IMR-90 (cell line): ENCODE results near the gene PACS1. TPM values are rescaled to one million over a fixed set of nuclear protein-coding genes. Genes with fewer than 3 reads are reported as not detected.

ENCODE experiments used
- ATAC-seq: fragments of 200-7000 bp; cut with Tn5 transposase; 2 replicates; pipeline ENCODE4 v1.9.1; 2020; ENCODE audit warnings: low read depth, mild to moderate bottlenecking, moderate library complexity
- BruUV-seq: library from RNA; stranded (reverse); fragments of 400-500 nt; replicated peaks from 2 replicates; lab custom pipeline; 2021; lab: Mats Ljungman, UMichigan
- CTCF ChIA-PET: fragments of 300-600 bp; formaldehyde crosslinking; extraction: SDS; loops from one replicate; lab custom pipeline; 2021; ENCODE audit warnings: antibody characterized with exemption; lab: Yijun Ruan, JAX
- POLR2A ChIA-PET: fragments of 300-600 bp; sonication (Branson Sonifier 250); formaldehyde crosslinking; loops from one replicate; lab custom pipeline; 2022; ENCODE audit warnings: antibody characterized with exemption; ENCODE audit not compliant: unreplicated experiment; lab: Charles Lee
- DNase-seq: peaks from one replicate; pipeline ENCODE4 v3.0.0; 2013
- H2AFZ ChIP-seq: replicated peaks from 2 replicates; pipeline ENCODE3; 2013; ENCODE audit warnings: low read length, mild to moderate bottlenecking; ENCODE audit not compliant: poor library complexity
- H2AK5ac ChIP-seq: 2 replicates; pipeline ENCODE4 v1.6.1; 2013; ENCODE audit warnings: low read depth, low read length, inconsistent platforms
- H2AK9ac ChIP-seq: replicated peaks from 2 replicates; pipeline ENCODE3; 2013; ENCODE audit warnings: mild to moderate bottlenecking, low read depth, low read length, moderate library complexity; ENCODE audit not compliant: poor library complexity
- H2BK120ac ChIP-seq: 2 replicates; pipeline ENCODE4 v1.6.1; 2013; ENCODE audit warnings: low read depth, low read length, inconsistent platforms
- H2BK15ac ChIP-seq: 3 replicates; pipeline ENCODE4 v1.6.1; 2013; ENCODE audit warnings: low read depth, low read length, inconsistent platforms
- H2BK20ac ChIP-seq: 2 replicates; pipeline ENCODE4 v1.6.1; 2013; ENCODE audit warnings: low read depth, mild to moderate bottlenecking, inconsistent platforms, low read length, moderate library complexity
- H2BK5ac ChIP-seq: 2 replicates; pipeline ENCODE4 v1.6.1; 2013; ENCODE audit warnings: mild to moderate bottlenecking, low read depth, low read length, inconsistent platforms; ENCODE audit not compliant: poor library complexity, severe bottlenecking
- H3K14ac ChIP-seq: replicated peaks from 2 replicates; pipeline ENCODE4 v1.6.1; 2013; ENCODE audit warnings: low read depth, low read length, inconsistent platforms
- H3K18ac ChIP-seq: 2 replicates; pipeline ENCODE4 v1.6.1; 2013; ENCODE audit warnings: low read depth, low read length, control low read depth
- H3K23ac ChIP-seq: 2 replicates; pipeline ENCODE4 v1.6.1; 2013; ENCODE audit warnings: low read depth, low read length, inconsistent platforms
- H3K27ac ChIP-seq: 2 replicates; pipeline ENCODE4 v1.5.1; 2013; ENCODE audit warnings: mild to moderate bottlenecking, control low read depth, low read length; ENCODE audit not compliant: insufficient read depth
- H3K27me3 ChIP-seq: 2 replicates; pipeline ENCODE4 v1.6.1; 2013; ENCODE audit warnings: low read length; ENCODE audit not compliant: control insufficient read depth, insufficient read depth
- H3K36me3 ChIP-seq: 2 replicates; pipeline ENCODE4 v1.6.1; 2013; ENCODE audit warnings: low read length, mixed read lengths; ENCODE audit not compliant: control insufficient read depth, insufficient read depth
- H3K4ac ChIP-seq: 2 replicates; pipeline ENCODE4 v1.6.1; 2013; ENCODE audit warnings: low read depth, low read length, inconsistent platforms
- H3K4me1 ChIP-seq: 2 replicates; pipeline ENCODE4 v1.6.1; 2013; ENCODE audit warnings: low read length, mixed read lengths; ENCODE audit not compliant: control insufficient read depth, insufficient read depth
- H3K4me2 ChIP-seq: 2 replicates; pipeline ENCODE4 v1.6.1; 2013; ENCODE audit warnings: low read depth, mild to moderate bottlenecking, control low read depth, low read length, moderate library complexity
- H3K4me3 ChIP-seq: 2 replicates; pipeline ENCODE4 v1.5.1; 2013; ENCODE audit warnings: low read depth, mild to moderate bottlenecking, control low read depth, low read length, moderate library complexity; ENCODE audit not compliant: insufficient read depth
- H3K56ac ChIP-seq: 2 replicates; pipeline ENCODE4 v1.6.1; 2013; ENCODE audit warnings: low read length, inconsistent platforms; ENCODE audit not compliant: insufficient read depth; ENCODE audit errors: extremely low read depth
- H3K79me1 ChIP-seq, 2 experiments: 2 replicates each; pipeline ENCODE4 v1.6.1; 2013; ENCODE audit warnings: low read length in 2 of 2, inconsistent platforms in 1 of 2, low read depth in 1 of 2
- H3K9ac ChIP-seq: 2 replicates; pipeline ENCODE4 v1.6.1; 2013; ENCODE audit warnings: low read depth, low read length, control low read depth
- H3K9me1 ChIP-seq: 2 replicates; pipeline ENCODE4 v1.6.1; 2013; ENCODE audit warnings: low read length, inconsistent platforms; ENCODE audit not compliant: insufficient read depth
- H3K9me3 ChIP-seq: 2 replicates; pipeline ENCODE4 v1.6.1; 2013; ENCODE audit warnings: low read length; ENCODE audit not compliant: control insufficient read depth, insufficient read depth
- H4K20me1 ChIP-seq: 2 replicates; pipeline ENCODE4 v1.6.1; 2013; ENCODE audit warnings: low read length, inconsistent platforms; ENCODE audit not compliant: insufficient read depth
- H4K5ac ChIP-seq: 2 replicates; pipeline ENCODE4 v1.6.1; 2013; ENCODE audit warnings: mild to moderate bottlenecking, low read depth, low read length, control low read depth
- H4K8ac ChIP-seq, 2 experiments: 2 replicates each; pipeline ENCODE4 v1.6.1; 2013; ENCODE audit warnings: low read depth in 2 of 2, low read length in 2 of 2, control low read depth in 1 of 2, inconsistent platforms in 1 of 2
- H4K91ac ChIP-seq: 2 replicates; pipeline ENCODE4 v1.6.1; 2013; ENCODE audit warnings: low read depth, low read length, inconsistent platforms; ENCODE audit not compliant: insufficient read depth
- BHLHE40 ChIP-seq: fragments of 150-350 bp; IDR thresholded peaks from 2 replicates; pipeline ENCODE4 v1.6.1; 2016; ENCODE audit warnings: mild to moderate bottlenecking, low read depth, low read length
- CHD1 ChIP-seq: IDR thresholded peaks from 2 replicates; pipeline ENCODE4 v1.6.1; 2012; ENCODE audit warnings: low read depth, low read length, improper control_type of control experiment
- FOS ChIP-seq: fragments of 150-350 bp; IDR thresholded peaks from 2 replicates; pipeline ENCODE4 v1.6.1; 2016; ENCODE audit warnings: low read depth, low read length
- MAZ ChIP-seq: IDR thresholded peaks from 2 replicates; pipeline ENCODE4 v1.6.1; 2012; ENCODE audit warnings: low read depth, mild to moderate bottlenecking, low read length, improper control_type of control experiment, moderate library complexity, borderline replicate concordance
- MXI1 ChIP-seq: IDR thresholded peaks from 2 replicates; pipeline ENCODE4 v1.6.1; 2012; ENCODE audit warnings: low read depth, mild to moderate bottlenecking, low read length, moderate library complexity, borderline replicate concordance
- NFE2L2 ChIP-seq: fragments of 150-350 bp; IDR thresholded peaks from 2 replicates; pipeline ENCODE4 v1.6.1; 2016; ENCODE audit warnings: low read depth, mild to moderate bottlenecking, low read length
- POLR2A ChIP-seq: IDR thresholded peaks from 2 replicates; pipeline ENCODE4 v1.6.1; 2012; ENCODE audit warnings: mild to moderate bottlenecking, low read depth, low read length
- RAD21 ChIP-seq: IDR thresholded peaks from 2 replicates; pipeline ENCODE4 v1.6.1; 2012; ENCODE audit warnings: low read length, improper control_type of control experiment
- RCOR1 ChIP-seq: IDR thresholded peaks from 2 replicates; pipeline ENCODE4 v1.6.1; 2012; ENCODE audit warnings: mild to moderate bottlenecking, low read length, improper control_type of control experiment; ENCODE audit not compliant: insufficient replicate concordance
- RFX5 ChIP-seq: IDR thresholded peaks from 2 replicates; pipeline ENCODE4 v1.8.0; 2012; ENCODE audit warnings: low read depth, mild to moderate bottlenecking, low read length, moderate library complexity
- SMC3 ChIP-seq: fragments of 150-350 bp; IDR thresholded peaks from 2 replicates; pipeline ENCODE4 v1.6.1; 2016; ENCODE audit warnings: low read depth, mild to moderate bottlenecking, antibody characterized with exemption, low read length, moderate library complexity
- WGBS, 2 experiments: methylation state at CpG; one replicate each; pipeline versions ENCODE4 v1.1.5 to v1.1.7; 2013; ENCODE audit warnings: missing lambda C conversion rate in 2 of 2; ENCODE audit not compliant: insufficient read length in 1 of 2; ENCODE audit errors: extremely low coverage in 2 of 2; 5-methylcytosine and 5-hydroxymethylcytosine counted together
- dilution Hi-C: fragments of 300-500 bp; cut with HindIII; formaldehyde crosslinking; loops from one replicate; pipeline ENCODE4 v1.14.3; 2018; ENCODE audit warnings: low sequenced_read_pairs; ENCODE audit not compliant: unreplicated experiment
- in situ Hi-C: fragments of 300-500 bp; cut with MboI; formaldehyde crosslinking; loops from 3 replicates; pipeline ENCODE4 v1.14.3; 2019; ENCODE audit warnings: low sequenced_read_pairs, inconsistent platforms, mixed read lengths
- intact Hi-C: fragments of 100-400 bp; cut with micrococcal nuclease; formaldehyde crosslinking; loops from 2 replicates; pipeline ENCODE4 v1.10.0; 2022
- polyA plus RNA-seq, 3 experiments: library from polyadenylated mRNA; depleted of rRNA; stranded (reverse); fragments of >200 nt; gene quantifications; 2 replicates each; pipeline ENCODE4 v1.2.3, GENCODE V29; 2012; ENCODE audit warnings: low replicate concordance in 1 of 3
- total RNA-seq: library from RNA; depleted of rRNA; stranded (reverse); fragments of >200 nt; gene quantifications from 2 replicates; pipeline ENCODE4 v1.2.3, GENCODE V29; 2012
- TF ChIP-seq, protein P1 (sequence below): fragments of 150-350 bp; IDR thresholded peaks from 2 replicates; pipeline ENCODE4 v1.6.1; 2017; ENCODE audit warnings: mild to moderate bottlenecking, antibody characterized with exemption, low read length, low read depth
- TF ChIP-seq, protein P2 (sequence below): conservative IDR thresholded peaks from 2 replicates; pipeline ENCODE4 v1.5.1; 2012; ENCODE audit warnings: mild to moderate bottlenecking, low read depth, low read length, improper control_type of control experiment
- TF ChIP-seq, protein P3 (sequence below): fragments of 150-350 bp; IDR thresholded peaks from 2 replicates; pipeline ENCODE4 v1.6.1; 2016; ENCODE audit warnings: low read depth, mild to moderate bottlenecking, low read length, moderate library complexity, borderline replicate concordance

PACS1 gene
- total and polyA plus RNA-seq, 2 of the 4 experiments (the other 2 are of a cell fraction): 7.3 to 32.0 TPM

DNA sequence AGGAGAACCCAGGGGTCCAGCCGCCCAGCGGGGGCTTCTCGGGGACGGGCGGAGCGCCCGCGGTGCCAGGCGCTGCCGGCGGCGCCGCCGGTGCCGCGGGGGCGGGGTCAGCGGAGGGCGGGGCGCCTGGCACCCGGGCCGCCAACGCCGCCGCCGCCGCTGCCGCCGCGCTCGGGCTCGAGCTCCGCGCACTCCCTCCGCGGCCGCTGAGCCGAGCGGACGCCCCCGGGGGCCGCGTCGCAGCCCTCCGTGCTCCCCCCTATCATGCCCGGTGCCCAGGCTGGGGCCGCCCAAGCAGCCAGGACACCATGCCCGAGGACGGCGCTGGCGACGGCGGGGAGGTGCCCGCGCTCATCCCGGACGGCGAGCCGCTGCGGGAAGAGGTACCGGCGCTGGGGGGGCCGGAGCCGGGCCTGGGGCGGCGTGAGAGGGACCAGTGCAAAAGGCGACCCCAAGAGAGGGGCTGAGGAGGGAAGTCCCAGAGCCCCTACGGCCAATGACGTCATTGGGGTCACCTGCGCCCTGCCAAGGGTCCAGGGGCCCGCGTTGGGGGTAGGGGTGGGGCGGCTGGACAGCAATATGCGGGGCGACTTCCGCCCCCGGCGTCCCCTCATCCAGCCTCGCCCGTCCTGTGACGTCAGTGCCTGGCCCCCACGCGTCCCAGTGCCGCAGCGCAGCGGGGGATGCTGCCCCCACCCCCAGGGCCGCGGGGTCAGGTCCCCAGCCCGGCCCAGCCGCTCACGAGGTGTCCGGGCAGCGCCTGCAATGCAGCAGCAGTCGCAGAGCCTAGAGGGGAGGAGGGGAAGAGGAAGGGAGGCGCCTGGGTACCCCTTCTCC lies 221.9 kb downstream of the PACS1 start, which contains the start of gene TMEM151A:
TSS of gene TMEM151A (plus strand) at position 189 of the 837 bp plus-strand sequence. CDS start at position 309, 120 bp downstream.
- Histone ChIP-seq H2AK9ac (no peak within 1 kb of the TSS), H4K8ac (no peak within 1 kb of the TSS), H3K79me1 (peaks cover 7 to 18% of the 10 kb centered on the region in 2 experiments; a peak in 3 of 4 replicates), H3K23ac (no peak within 1 kb of the TSS), H2BK20ac (no peak within 1 kb of the TSS), H3K56ac (no peak within 1 kb of the TSS), H4K91ac (no peak within 1 kb of the TSS), H4K5ac (no peak within 1 kb of the TSS), H3K9me3 (no peaks in the 10 kb centered on the region), H3K27me3 (peaks cover 40% of the 10 kb centered on the region), H2BK120ac (no peak within 1 kb of the TSS), H3K4me3 (0 out of 2 replicates have a peak within 1 kb of the TSS, but pooled peaks have one; percentile 18), H3K36me3 (no peaks in the 10 kb centered on the region), H3K9ac (no peak within 1 kb of the TSS), H4K20me1 (peaks cover 6% of the 10 kb centered on the region; the same call in 1 of the 2 replicates), H3K18ac (no peak within 1 kb of the TSS), H3K9me1 (peaks cover 14% of the 10 kb centered on the region), H2AK5ac (no peak within 1 kb of the TSS), H3K14ac (no peak within 1 kb of the TSS), H2AFZ (peak within 1 kb of the TSS; percentile 72), H2BK15ac (no peak within 1 kb of the TSS), H3K4ac (no peak within 1 kb of the TSS), H2BK5ac (no peak within 1 kb of the TSS), H3K4me1 (peaks cover 11% of the 10 kb centered on the region), H3K27ac (no peak within 1 kb of the TSS), H3K4me2 (no peak within 1 kb of the TSS)
- no peak for ATAC-seq
- ChIA-PET POLR2A (interaction anchor here (0.6 kb wide), 1 partner anchor 12 kb away, joined by 3 read pairs; no protein-coding TSS in a partner anchor), CTCF (no interaction called here)
- BruUV-seq: no TSS peak
- dilution Hi-C loops: no loop called here
- DNase-seq: no peak
- intact Hi-C loops: no loop called here
- in situ Hi-C loops: no loop called here
- WGBS, 2 experiments: 3% methylated on average over 41 of the region's 95 CpGs; no CpG with 5 or more reads in 1 of the 2 experiments
- TF ChIP-seq NFE2L2: no peak
- no peak for TF ChIP-seq MAZ
- TF ChIP-seq MXI1: no peak
- TF ChIP-seq POLR2A: no peak
- TF ChIP-seq, protein P1, sequence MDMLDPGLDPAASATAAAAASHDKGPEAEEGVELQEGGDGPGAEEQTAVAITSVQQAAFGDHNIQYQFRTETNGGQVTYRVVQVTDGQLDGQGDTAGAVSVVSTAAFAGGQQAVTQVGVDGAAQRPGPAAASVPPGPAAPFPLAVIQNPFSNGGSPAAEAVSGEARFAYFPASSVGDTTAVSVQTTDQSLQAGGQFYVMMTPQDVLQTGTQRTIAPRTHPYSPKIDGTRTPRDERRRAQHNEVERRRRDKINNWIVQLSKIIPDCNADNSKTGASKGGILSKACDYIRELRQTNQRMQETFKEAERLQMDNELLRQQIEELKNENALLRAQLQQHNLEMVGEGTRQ: no peak
- TF ChIP-seq, protein P2, sequence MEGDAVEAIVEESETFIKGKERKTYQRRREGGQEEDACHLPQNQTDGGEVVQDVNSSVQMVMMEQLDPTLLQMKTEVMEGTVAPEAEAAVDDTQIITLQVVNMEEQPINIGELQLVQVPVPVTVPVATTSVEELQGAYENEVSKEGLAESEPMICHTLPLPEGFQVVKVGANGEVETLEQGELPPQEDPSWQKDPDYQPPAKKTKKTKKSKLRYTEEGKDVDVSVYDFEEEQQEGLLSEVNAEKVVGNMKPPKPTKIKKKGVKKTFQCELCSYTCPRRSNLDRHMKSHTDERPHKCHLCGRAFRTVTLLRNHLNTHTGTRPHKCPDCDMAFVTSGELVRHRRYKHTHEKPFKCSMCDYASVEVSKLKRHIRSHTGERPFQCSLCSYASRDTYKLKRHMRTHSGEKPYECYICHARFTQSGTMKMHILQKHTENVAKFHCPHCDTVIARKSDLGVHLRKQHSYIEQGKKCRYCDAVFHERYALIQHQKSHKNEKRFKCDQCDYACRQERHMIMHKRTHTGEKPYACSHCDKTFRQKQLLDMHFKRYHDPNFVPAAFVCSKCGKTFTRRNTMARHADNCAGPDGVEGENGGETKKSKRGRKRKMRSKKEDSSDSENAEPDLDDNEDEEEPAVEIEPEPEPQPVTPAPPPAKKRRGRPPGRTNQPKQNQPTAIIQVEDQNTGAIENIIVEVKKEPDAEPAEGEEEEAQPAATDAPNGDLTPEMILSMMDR: no peak
- TF ChIP-seq BHLHE40: no peak
- TF ChIP-seq SMC3: no peak
- no peak for TF ChIP-seq RFX5
- no peak for TF ChIP-seq FOS
- no peak for TF ChIP-seq RAD21
- TF ChIP-seq RCOR1: no peak
- TF ChIP-seq CHD1: no peak
- TF ChIP-seq, protein P3, sequence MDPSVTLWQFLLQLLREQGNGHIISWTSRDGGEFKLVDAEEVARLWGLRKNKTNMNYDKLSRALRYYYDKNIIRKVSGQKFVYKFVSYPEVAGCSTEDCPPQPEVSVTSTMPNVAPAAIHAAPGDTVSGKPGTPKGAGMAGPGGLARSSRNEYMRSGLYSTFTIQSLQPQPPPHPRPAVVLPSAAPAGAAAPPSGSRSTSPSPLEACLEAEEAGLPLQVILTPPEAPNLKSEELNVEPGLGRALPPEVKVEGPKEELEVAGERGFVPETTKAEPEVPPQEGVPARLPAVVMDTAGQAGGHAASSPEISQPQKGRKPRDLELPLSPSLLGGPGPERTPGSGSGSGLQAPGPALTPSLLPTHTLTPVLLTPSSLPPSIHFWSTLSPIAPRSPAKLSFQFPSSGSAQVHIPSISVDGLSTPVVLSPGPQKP: no peak
